Hematopoietic multipotent progenitor cell treated with erythropoietin and hydrocortisone succinate and interleukin-3 and kit ligand, for 15 days (in vitro differentiated cells): ENCODE results near the gene LCN2.

ENCODE experiments used
- DNase-seq: peaks from one replicate; pipeline ENCODE4 v3.0.0-alpha.2; 2015; ENCODE audit warnings: low spot score

Gene LCN2

DNA sequence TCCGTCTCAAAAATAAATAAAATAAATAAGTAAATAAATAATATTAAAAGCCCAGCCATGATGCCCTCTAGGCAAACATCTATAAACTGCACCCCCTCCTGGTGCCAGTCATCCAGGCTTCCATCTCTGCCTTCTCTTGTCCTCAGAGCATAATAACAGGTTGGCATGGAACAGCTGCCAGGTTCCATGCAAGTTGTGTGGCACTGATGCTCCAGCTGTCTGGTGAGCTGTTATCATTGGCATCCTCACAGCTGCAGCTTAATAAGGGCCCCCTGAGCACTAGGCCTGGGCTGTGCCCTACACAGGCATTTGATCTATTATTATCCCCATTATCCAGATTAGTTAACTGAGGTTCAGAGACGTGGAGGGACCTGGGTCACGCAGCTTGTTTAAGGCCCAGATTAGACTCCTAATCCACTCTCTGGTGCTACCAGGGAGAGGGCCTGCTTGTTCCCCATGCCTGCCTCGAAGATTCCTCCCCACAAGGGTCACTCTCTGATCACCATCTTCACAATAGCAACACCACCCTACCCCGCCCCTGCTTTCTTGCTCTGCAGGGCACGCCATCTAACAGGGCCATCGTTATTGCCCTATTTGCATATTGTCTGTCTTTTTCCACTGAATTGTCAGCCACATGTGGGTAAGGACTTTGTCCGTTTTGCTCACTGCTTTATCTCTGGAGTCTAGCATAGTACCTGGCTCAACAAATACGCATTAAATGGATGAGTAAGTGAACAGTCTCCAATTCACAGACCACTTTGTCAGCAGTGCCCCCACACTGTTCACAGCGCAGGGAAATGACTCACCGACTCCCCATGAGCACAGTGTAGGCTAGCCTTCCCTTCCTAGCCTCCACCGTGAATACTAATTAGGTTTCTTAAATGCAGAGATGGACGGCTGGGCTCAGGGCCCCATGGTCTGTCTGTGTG, 52.5 kb downstream of the LCN2 start:
- no peak for DNase-seq

GRCh38 chr9:128202648-128203023, 53.4 kb downstream of the LCN2 start:
- DNase-seq: no peak
